Stimulated activated effector memory CD8-positive, alpha-beta T cell treated with anti-CD3 and anti-CD28 coated beads, Interleukin-12 subunit alpha, Interleukin-12 subunit beta, amount 100 ng/mL, for 72 hours (primary cell): ENCODE measurements around the gene CLRN3.
A peak's percentile ranks its signal among the peaks of the same experiment; 100 is the strongest.

Experiments
- ATAC-seq: fragments of 150-1000 bp; cut with Tn5 transposase; 2 replicates; pipeline ENCODE4 v1.10.0; 2021
- DNase-seq, 2 donors: peaks; one replicate each; pipeline ENCODE4 v3.0.0; 2021 to 2022; ENCODE audit warnings: low spot score in 2 of 2
- H3K27ac Mint-ChIP-seq: one replicate; pipeline ENCODE4 v1.8.0; 2022; ENCODE audit warnings: mild to moderate bottlenecking, mixed read lengths
- H3K36me3 Mint-ChIP-seq: one replicate; pipeline ENCODE4 v1.8.0; 2022; ENCODE audit warnings: mild to moderate bottlenecking, mixed read lengths
- H3K4me1 Mint-ChIP-seq: one replicate; pipeline ENCODE4 v1.8.0; 2022; ENCODE audit warnings: mixed read lengths
- H3K4me3 Mint-ChIP-seq: one replicate; pipeline ENCODE4 v1.8.0; 2022; ENCODE audit warnings: mild to moderate bottlenecking, mixed read lengths
- H3K9me3 Mint-ChIP-seq: one replicate; pipeline ENCODE4 v1.8.0; 2022; ENCODE audit warnings: mixed read lengths

The CLRN3 gene

GRCh38 chr10:127892743-127893142, at the start of gene CLRN3:
Gene CLRN3, minus strand, starts transcription at chr10:127892941. Its CDS starts 157 bp downstream, at chr10:127892784.
- DNase-seq (no peak), ATAC-seq (no peak)
- H3K9me3 Mint-ChIP-seq = no peaks in the 10 kb centered on the region
- no peaks in the 10 kb centered on the region for H3K36me3 Mint-ChIP-seq
- no peaks in the 10 kb centered on the region for H3K4me1 Mint-ChIP-seq
- no peak within 1 kb of the TSS for H3K4me3 Mint-ChIP-seq
- no peak within 1 kb of the TSS for H3K27ac Mint-ChIP-seq

GRCh38 chr10:127940866-127941640, 48.3 kb upstream of the CLRN3 start:
- Mint-ChIP-seq H3K9me3 (no peaks in the 10 kb centered on the region), H3K4me3 (no peak overlapping the region), H3K4me1 (peaks cover 20% of the 10 kb centered on the region), H3K27ac (no peak overlapping the region), H3K36me3 (no peaks in the 10 kb centered on the region)
- no peak for DNase-seq
- no peak for ATAC-seq

GRCh38 chr10:127939786-127940330, 47.1 kb upstream of the CLRN3 start:
- Mint-ChIP-seq H3K4me3 (no peak overlapping the region), H3K36me3 (no peaks in the 10 kb centered on the region), H3K4me1 (peaks cover 8% of the 10 kb centered on the region), H3K27ac (peak overlapping the region; percentile 74), H3K9me3 (no peaks in the 10 kb centered on the region)
- ATAC-seq (peak; percentile 13), DNase-seq (no peak)

GRCh38 chr10:127937915-127938463, 45.2 kb upstream of the CLRN3 start:
- H3K4me1 Mint-ChIP-seq = no peaks in the 10 kb centered on the region
- no peaks in the 10 kb centered on the region for H3K36me3 Mint-ChIP-seq
- ATAC-seq = no peak
- no peak overlapping the region for H3K27ac Mint-ChIP-seq
- H3K9me3 Mint-ChIP-seq = no peaks in the 10 kb centered on the region
- H3K4me3 Mint-ChIP-seq = no peak overlapping the region
- no peak for DNase-seq

- Mint-ChIP-seq H3K27ac (no peak overlapping the region), H3K9me3 (no peaks in the 10 kb centered on the region), H3K4me3 (no peak overlapping the region), H3K4me1 (no peaks in the 10 kb centered on the region), H3K36me3 (no peaks in the 10 kb centered on the region)
- ATAC-seq = no peak
- no peak for DNase-seq
Measured at GRCh38 chr10:127937069-127937468, 44.3 kb upstream of the CLRN3 start.

GRCh38 chr10:127935071-127935561, 42.4 kb upstream of the CLRN3 start:
- H3K36me3 Mint-ChIP-seq = no peaks in the 10 kb centered on the region
- no peak overlapping the region for H3K4me3 Mint-ChIP-seq
- H3K27ac Mint-ChIP-seq = no peak overlapping the region
- H3K9me3 Mint-ChIP-seq = no peaks in the 10 kb centered on the region
- ATAC-seq (no peak), DNase-seq (no peak)
- no peaks in the 10 kb centered on the region for H3K4me1 Mint-ChIP-seq

GRCh38 chr10:127934383-127934782, 41.6 kb upstream of the CLRN3 start:
- no peak for DNase-seq
- Mint-ChIP-seq H3K4me1 (no peaks in the 10 kb centered on the region), H3K4me3 (no peak overlapping the region), H3K9me3 (no peaks in the 10 kb centered on the region), H3K36me3 (no peaks in the 10 kb centered on the region), H3K27ac (no peak overlapping the region)
- no peak for ATAC-seq

- Mint-ChIP-seq H3K4me3 (no peak overlapping the region), H3K9me3 (no peaks in the 10 kb centered on the region), H3K36me3 (no peaks in the 10 kb centered on the region), H3K4me1 (no peaks in the 10 kb centered on the region), H3K27ac (no peak overlapping the region)
- ATAC-seq (no peak), DNase-seq (no peak)
Measured at GRCh38 chr10:127933271-127933670, 40.5 kb upstream of the CLRN3 start.

- no peaks in the 10 kb centered on the region for H3K4me1 Mint-ChIP-seq
- no peak overlapping the region for H3K4me3 Mint-ChIP-seq
- ATAC-seq (no peak), DNase-seq (no peak)
- no peaks in the 10 kb centered on the region for H3K9me3 Mint-ChIP-seq
- no peaks in the 10 kb centered on the region for H3K36me3 Mint-ChIP-seq
- H3K27ac Mint-ChIP-seq = no peak overlapping the region
Measured at GRCh38 chr10:127932521-127933270, 40.0 kb upstream of the CLRN3 start.

- ATAC-seq (no peak), DNase-seq (no peak)
- H3K4me3 Mint-ChIP-seq = no peak overlapping the region
- H3K36me3 Mint-ChIP-seq = no peaks in the 10 kb centered on the region
- no peaks in the 10 kb centered on the region for H3K4me1 Mint-ChIP-seq
- no peak overlapping the region for H3K27ac Mint-ChIP-seq
- no peaks in the 10 kb centered on the region for H3K9me3 Mint-ChIP-seq
Measured at GRCh38 chr10:127928021-127928806, 35.5 kb upstream of the CLRN3 start.

GRCh38 chr10:127926455-127926854, 33.7 kb upstream of the CLRN3 start:
- Mint-ChIP-seq H3K4me1 (no peaks in the 10 kb centered on the region), H3K27ac (no peak overlapping the region), H3K36me3 (no peaks in the 10 kb centered on the region), H3K4me3 (no peak overlapping the region), H3K9me3 (no peaks in the 10 kb centered on the region)
- DNase-seq (no peak), ATAC-seq (no peak)

- no peak for DNase-seq
- ATAC-seq = peak; percentile 13
- Mint-ChIP-seq H3K4me1 (peaks cover under 1% of the 10 kb centered on the region), H3K36me3 (no peaks in the 10 kb centered on the region), H3K27ac (no peak overlapping the region), H3K9me3 (no peaks in the 10 kb centered on the region), H3K4me3 (no peak overlapping the region)
Measured at GRCh38 chr10:127925471-127926207, 32.9 kb upstream of the CLRN3 start.

- ATAC-seq (no peak), DNase-seq (no peak)
- Mint-ChIP-seq H3K4me3 (no peak overlapping the region), H3K27ac (no peak overlapping the region), H3K36me3 (no peaks in the 10 kb centered on the region), H3K9me3 (no peaks in the 10 kb centered on the region), H3K4me1 (peaks cover 16% of the 10 kb centered on the region)
Measured at GRCh38 chr10:127923646-127924045, 30.9 kb upstream of the CLRN3 start.

GRCh38 chr10:127922675-127923366, 30.1 kb upstream of the CLRN3 start:
- H3K4me3 Mint-ChIP-seq = no peak overlapping the region
- no peak for ATAC-seq
- H3K9me3 Mint-ChIP-seq = no peaks in the 10 kb centered on the region
- no peak for DNase-seq
- no peak overlapping the region for H3K27ac Mint-ChIP-seq
- H3K36me3 Mint-ChIP-seq = no peaks in the 10 kb centered on the region
- peaks cover 16% of the 10 kb centered on the region for H3K4me1 Mint-ChIP-seq
